Measurements from ENCODE around the gene RIPOR1. TPM values are rescaled to one million over a fixed set of nuclear protein-coding genes. Genes with fewer than 3 reads are reported as not detected.

The RIPOR1 gene
- total RNA-seq, 1 donor from 2014 or later = 25.0 TPM

GRCh38 chr16:67539691-67540635, 11.3 kb downstream of the RIPOR1 start:
- DNase-seq (ENCODE audit: low read depth in 2 of 2) = no peak

- DNase-seq (ENCODE audit: low read depth in 2 of 2) = no peak
Observed at GRCh38 chr16:67540756-67541155, 12.1 kb downstream of the RIPOR1 start.

- peak in 1 of 2 donors; percentile 40 for DNase-seq (ENCODE audit: low read depth in 2 of 2)
Observed at GRCh38 chr16:67541391-67542263, 13.0 kb downstream of the RIPOR1 start.

GRCh38 chr16:67542464-67542863, 13.8 kb downstream of the RIPOR1 start:
- peak; percentile 81 to 90 for DNase-seq (ENCODE audit: low read depth in 2 of 2)

- DNase-seq (ENCODE audit: low read depth in 2 of 2) = no peak
Observed at GRCh38 chr16:67543036-67543435, 14.4 kb downstream of the RIPOR1 start.

DNA sequence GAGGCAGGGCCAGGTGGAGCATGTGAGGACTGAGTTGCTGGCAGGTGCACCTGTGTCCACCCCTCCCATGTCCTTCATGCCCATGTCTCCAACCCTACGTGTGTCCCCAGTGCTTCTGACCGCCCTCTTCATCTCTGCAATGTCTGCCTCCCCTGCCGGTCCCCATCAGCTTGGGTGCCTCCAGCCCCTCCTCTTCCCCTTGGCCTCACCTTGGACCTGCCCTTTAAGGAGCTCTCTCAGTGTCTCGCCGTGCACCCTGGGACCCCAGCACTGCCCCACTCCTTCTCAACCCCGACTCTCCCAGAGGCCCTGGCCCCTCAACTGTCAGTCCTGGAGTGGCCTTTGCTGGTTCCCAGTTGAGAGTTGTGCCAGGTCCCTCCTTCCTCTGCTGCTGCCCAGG, 15.0 kb downstream of the RIPOR1 start:
- no peak for DNase-seq (ENCODE audit: low read depth in 2 of 2)

GRCh38 chr16:67544329-67544841, 15.8 kb downstream of the RIPOR1 start:
- no peak for DNase-seq (ENCODE audit: low read depth in 2 of 2)

- no peak for DNase-seq (ENCODE audit: low read depth in 2 of 2)
Observed at GRCh38 chr16:67544844-67545664, 16.4 kb downstream of the RIPOR1 start.

- DNase-seq (ENCODE audit: low read depth in 2 of 2) = no peak
Observed at GRCh38 chr16:67545665-67546024, 17.0 kb downstream of the RIPOR1 start.

- DNase-seq (ENCODE audit: low read depth in 2 of 2) = no peak
Observed at GRCh38 chr16:67546091-67546501, 17.5 kb downstream of the RIPOR1 start.

DNA sequence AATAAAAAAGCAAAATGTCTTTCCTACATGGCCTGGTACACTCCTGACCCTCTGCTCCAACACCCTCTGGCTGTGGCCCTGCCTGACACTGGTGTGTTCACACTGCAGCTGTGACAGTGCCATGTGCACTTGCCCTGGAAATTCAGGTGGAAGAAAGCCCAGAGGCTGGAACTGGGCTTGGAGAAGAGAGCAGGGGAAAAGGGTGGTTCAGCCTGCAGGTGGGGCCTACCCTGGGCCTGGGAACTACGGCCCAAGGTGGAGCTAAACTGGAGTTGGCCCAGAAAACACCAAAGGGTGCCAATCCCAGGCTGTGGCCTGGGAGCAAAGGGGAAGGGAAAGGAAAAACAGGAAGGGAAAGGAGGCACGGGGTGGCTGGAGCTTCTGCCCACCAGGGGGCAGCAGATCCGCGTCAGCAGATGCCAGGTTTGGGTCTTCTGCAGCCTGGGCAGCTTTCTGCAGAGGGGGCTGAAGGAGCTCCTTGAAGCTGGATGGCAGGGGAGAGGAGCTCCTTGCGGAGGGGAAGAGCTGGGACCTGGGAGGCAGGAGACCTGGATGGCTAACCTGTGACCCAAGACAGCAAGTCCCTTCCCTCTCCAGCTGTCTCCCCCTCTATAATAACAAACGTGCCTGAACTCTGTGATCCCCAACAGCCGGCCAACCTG, 18.3 kb downstream of the RIPOR1 start:
- peak; percentile 73 to 89 for DNase-seq (ENCODE audit: low read depth in 2 of 2)

- peak; percentile 81 to 90 for DNase-seq (ENCODE audit: low read depth in 2 of 2)
Observed at GRCh38 chr16:67547423-67548264, 19.0 kb downstream of the RIPOR1 start.

DNA sequence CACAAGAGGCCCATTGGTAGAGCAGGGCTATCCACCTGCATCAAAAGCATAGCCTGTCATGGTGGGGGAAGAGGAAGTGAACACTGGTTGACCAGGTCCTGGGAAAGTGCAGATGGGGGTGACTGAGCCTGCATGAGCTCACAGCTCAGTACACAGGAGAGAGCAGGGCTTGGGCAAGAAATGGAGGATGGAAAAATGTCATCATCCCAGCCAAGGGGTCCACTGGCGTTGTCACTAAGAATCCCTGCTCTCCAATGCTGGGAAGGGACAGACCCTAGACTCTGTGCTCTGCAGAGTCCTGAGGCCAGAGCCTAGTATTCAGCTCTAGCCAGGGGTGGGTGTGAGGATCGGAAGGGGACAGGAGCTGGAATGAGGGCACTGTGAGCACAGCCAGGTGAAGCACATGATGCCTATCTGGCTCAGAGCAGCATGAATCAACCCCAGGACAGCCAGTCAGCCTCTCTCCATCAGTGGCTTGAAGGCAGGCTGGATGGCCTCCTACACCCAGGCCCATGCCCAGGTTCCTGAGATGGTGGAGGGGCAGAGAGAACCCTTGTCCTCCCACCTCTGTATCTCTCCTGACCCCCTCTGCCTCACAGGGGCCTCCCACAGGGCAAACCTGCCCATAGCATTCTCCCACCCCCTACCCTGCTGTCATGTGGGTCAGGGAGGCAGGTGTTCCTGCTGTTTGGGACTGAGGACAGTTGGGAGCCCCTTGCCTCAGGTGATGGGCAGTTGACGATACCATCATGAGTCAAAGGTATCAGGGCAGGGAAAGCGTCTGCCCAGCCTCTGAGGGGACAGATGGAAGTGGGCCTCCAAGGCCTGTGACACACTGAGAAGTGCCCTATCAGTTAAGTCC, 19.9 kb downstream of the RIPOR1 start:
- peak; percentile 75 to 77 for DNase-seq (ENCODE audit: low read depth in 2 of 2)

- DNase-seq (ENCODE audit: low read depth in 2 of 2) = no peak
Observed at GRCh38 chr16:67549240-67549639, 20.6 kb downstream of the RIPOR1 start.

GRCh38 chr16:67549936-67550335, 21.3 kb downstream of the RIPOR1 start:
- DNase-seq (ENCODE audit: low read depth in 2 of 2) = no peak

DNA sequence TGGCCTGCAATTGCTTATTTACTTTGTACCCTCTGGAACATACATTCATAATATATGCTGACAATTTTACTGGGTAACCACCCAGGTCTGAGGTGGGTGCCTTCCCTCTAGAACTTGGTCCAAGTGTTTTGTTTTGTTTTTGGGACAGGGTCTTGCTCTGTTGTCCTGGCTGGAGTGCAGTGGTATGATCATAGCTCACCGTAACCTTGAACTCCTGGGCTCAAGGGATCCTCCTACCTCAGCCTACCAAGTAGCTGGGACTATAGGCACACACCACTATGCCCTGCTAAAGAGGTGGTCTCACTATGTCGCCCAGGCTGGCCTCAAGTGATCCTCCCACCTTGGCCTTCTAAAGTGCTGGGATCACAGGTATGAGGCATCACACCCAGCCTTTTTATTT, 22.5 kb downstream of the RIPOR1 start:
- no peak for DNase-seq (ENCODE audit: low read depth in 2 of 2)

DNA sequence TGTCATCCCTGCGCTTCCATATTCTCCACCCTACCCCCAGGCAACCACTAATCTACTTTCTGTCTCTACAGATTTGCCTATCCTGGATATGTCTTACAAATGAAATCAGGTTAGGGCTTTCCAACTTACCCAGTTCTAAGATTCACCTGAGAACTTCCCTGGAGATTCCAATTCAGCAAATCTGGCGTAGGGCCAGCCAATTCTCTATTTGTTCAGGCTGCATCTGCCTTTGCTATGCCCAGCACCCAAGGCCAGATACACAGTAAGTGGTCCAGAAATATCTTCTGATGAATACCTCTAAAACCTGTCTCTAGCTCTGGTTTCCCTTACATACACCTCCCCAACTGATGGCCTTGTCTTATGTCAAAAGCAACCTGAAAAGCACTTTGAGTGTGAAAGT, 23.3 kb downstream of the RIPOR1 start:
- DNase-seq (ENCODE audit: low read depth in 2 of 2) = no peak

GRCh38 chr16:67552476-67552875, 23.8 kb downstream of the RIPOR1 start:
- DNase-seq (ENCODE audit: low read depth in 2 of 2) = no peak

GRCh38 chr16:67555795-67556212, 27.2 kb downstream of the RIPOR1 start:
- peak in 1 of 2 donors; percentile 79 for DNase-seq (ENCODE audit: low read depth in 2 of 2)

Measured in dermis microvascular lymphatic vessel endothelial cell (primary cell).